Calu3 (cell line): ENCODE data around the gene GLT8D2. TPM values are rescaled to one million over a fixed set of nuclear protein-coding genes. Genes with fewer than 3 reads are reported as not detected.

ENCODE experiments used
- BruUV-seq: library from RNA; stranded (reverse); fragments of 400-500 nt; replicated peaks from 2 replicates; lab custom pipeline; 2021; lab: Mats Ljungman, UMichigan
- CTCF ChIA-PET: fragments of 300-600 bp; sonication (Branson Sonifier 250); formaldehyde crosslinking; loops from one replicate; lab custom pipeline; 2022; ENCODE audit warnings: antibody characterized with exemption; lab: Charles Lee
- DNase-seq: peaks from one replicate; pipeline ENCODE4 v3.0.0; 2022
- H3K27ac Mint-ChIP-seq: one replicate; pipeline ENCODE4 v1.8.0; 2022; ENCODE audit warnings: mixed read lengths; ENCODE audit not compliant: unreplicated experiment
- H3K27me3 Mint-ChIP-seq: one replicate; pipeline ENCODE4 v1.8.0; 2022; ENCODE audit warnings: mixed read lengths; ENCODE audit not compliant: unreplicated experiment
- H3K36me3 Mint-ChIP-seq: one replicate; pipeline ENCODE4 v1.8.0; 2022; ENCODE audit warnings: mild to moderate bottlenecking, moderate library complexity, mixed read lengths; ENCODE audit not compliant: insufficient read depth, unreplicated experiment
- H3K4me1 Mint-ChIP-seq: one replicate; pipeline ENCODE4 v1.8.0; 2022; ENCODE audit warnings: mild to moderate bottlenecking, low read depth, mixed read lengths; ENCODE audit not compliant: unreplicated experiment
- H3K4me3 Mint-ChIP-seq: one replicate; pipeline ENCODE4 v1.8.0; 2022; ENCODE audit warnings: mild to moderate bottlenecking, low read depth, moderate library complexity, mixed read lengths; ENCODE audit not compliant: unreplicated experiment
- H3K9me3 Mint-ChIP-seq: one replicate; pipeline ENCODE4 v1.8.0; 2022; ENCODE audit warnings: low read depth, mixed read lengths; ENCODE audit not compliant: unreplicated experiment
- CTCF ChIP-seq: fragments of 200-600 bp; IDR thresholded peaks from one replicate; pipeline ENCODE4 v1.8.0; 2022; ENCODE audit warnings: antibody characterized with exemption; ENCODE audit not compliant: unreplicated experiment
- intact Hi-C: fragments of 100-400 bp; cut with micrococcal nuclease; formaldehyde crosslinking; loops from one replicate; pipeline ENCODE4 v1.10.0; 2022; ENCODE audit not compliant: unreplicated experiment
- total RNA-seq: library from RNA; stranded (reverse); gene quantifications from 2 replicates; pipeline ENCODE4 v1.2.3, GENCODE V29; 2022

GLT8D2 gene
- total RNA-seq, 1 experiment from 2014 or later: not detected

GRCh38 chr12:104064031-104064841, 14.2 kb upstream of the GLT8D2 start, which contains the start of gene HCFC2:
TSS of gene HCFC2 (plus strand) at chr12:104064531. CDS start at chr12:104064561, 30 bp downstream.
- Mint-ChIP-seq H3K27ac (peak within 1 kb of the TSS; percentile 64), H3K27me3 (peaks cover 20% of the 10 kb centered on the region), H3K9me3 (no peaks in the 10 kb centered on the region), H3K36me3 (peaks cover 20% of the 10 kb centered on the region), H3K4me1 (peaks cover 10% of the 10 kb centered on the region), H3K4me3 (peak within 1 kb of the TSS; percentile 92)
- TF ChIP-seq CTCF: no peak
- no TSS peak for BruUV-seq
- intact Hi-C loops: no loop called here
- CTCF ChIA-PET: interaction anchor here (0.7 to 1.6 kb wide), 3 partner anchors 45 to 1458 kb away, joined by 3 to 6 read pairs (median 3); no protein-coding TSS in a partner anchor
- DNase-seq: peak; percentile 96

- peaks cover 10% of the 10 kb centered on the region for H3K4me1 Mint-ChIP-seq
- H3K27me3 Mint-ChIP-seq: peaks cover 26% of the 10 kb centered on the region
- no peak overlapping the region for H3K27ac Mint-ChIP-seq
- H3K9me3 Mint-ChIP-seq: no peaks in the 10 kb centered on the region
- intact Hi-C loops: no loop called here
- H3K4me3 Mint-ChIP-seq: peak overlapping the region; percentile 92
- CTCF ChIA-PET: interaction anchor here (0.8 to 1.6 kb wide), 2 partner anchors 45 to 107 kb away, joined by 3 to 6 read pairs; no protein-coding TSS in a partner anchor
- no peak for DNase-seq
- TF ChIP-seq CTCF: no peak
- H3K36me3 Mint-ChIP-seq: peaks cover 20% of the 10 kb centered on the region
- no TSS peak for BruUV-seq
Observed at GRCh38 chr12:104063712-104064030, 13.7 kb upstream of the GLT8D2 start.

- intact Hi-C loops: no loop called here
- H3K27ac Mint-ChIP-seq: no peak overlapping the region
- H3K4me3 Mint-ChIP-seq: no peak overlapping the region
- CTCF ChIA-PET: no interaction called here
- H3K27me3 Mint-ChIP-seq: peaks cover 43% of the 10 kb centered on the region
- TF ChIP-seq CTCF: no peak
- peaks cover 7% of the 10 kb centered on the region for H3K4me1 Mint-ChIP-seq
- BruUV-seq: no TSS peak
- H3K9me3 Mint-ChIP-seq: no peaks in the 10 kb centered on the region
- no peak for DNase-seq
- H3K36me3 Mint-ChIP-seq: peaks cover 20% of the 10 kb centered on the region
Observed at GRCh38 chr12:104060791-104061190, 10.8 kb upstream of the GLT8D2 start.

GRCh38 chr12:104059963-104060362, 10.0 kb upstream of the GLT8D2 start:
- Mint-ChIP-seq H3K9me3 (no peaks in the 10 kb centered on the region), H3K36me3 (peaks cover 16% of the 10 kb centered on the region), H3K4me1 (no peaks in the 10 kb centered on the region), H3K27ac (no peak overlapping the region), H3K27me3 (peaks cover 51% of the 10 kb centered on the region), H3K4me3 (no peak overlapping the region)
- no peak for DNase-seq
- no TSS peak for BruUV-seq
- CTCF ChIA-PET: no interaction called here
- intact Hi-C loops: no loop called here
- TF ChIP-seq CTCF: no peak
